MM.1S (cell line): Measurements from ENCODE around the gene MRI1.

Experiments
- DNase-seq: peaks from one replicate; pipeline ENCODE4 v3.0.0-alpha.2; 2015
- H2AFZ ChIP-seq: fragments of 300-600 bp; sonication (generic); 2 replicates; pipeline ENCODE4 v1.6.0; 2016; ENCODE audit warnings: antibody characterized with exemption, low read length
- H3F3A ChIP-seq: fragments of 300-600 bp; sonication (generic); 2 replicates; pipeline ENCODE4 v1.6.1; 2016; ENCODE audit warnings: mild to moderate bottlenecking, antibody characterized with exemption, low read length, moderate library complexity, mixed read lengths; ENCODE audit not compliant: insufficient read depth
- H3K27ac ChIP-seq: fragments of 300-600 bp; sonication (generic); 2 replicates; pipeline ENCODE4 v1.5.1; 2016; ENCODE audit warnings: mild to moderate bottlenecking, low read length
- H3K27me3 ChIP-seq: fragments of 300-600 bp; sonication (generic); replicated peaks from 2 replicates; pipeline ENCODE4 v1.6.0; 2016; ENCODE audit warnings: low read length; ENCODE audit not compliant: insufficient read depth
- H3K36me3 ChIP-seq: fragments of 300-600 bp; sonication (generic); replicated peaks from 2 replicates; pipeline ENCODE4 v1.6.1; 2016; ENCODE audit warnings: mild to moderate bottlenecking, low read length, mixed read lengths; ENCODE audit not compliant: insufficient read depth
- H3K4me1 ChIP-seq: fragments of 300-600 bp; sonication (generic); 2 replicates; pipeline ENCODE4 v1.6.1; 2016; ENCODE audit warnings: low read length, mixed read lengths
- H3K4me2 ChIP-seq: fragments of 300-600 bp; sonication (generic); 2 replicates; pipeline ENCODE4 v1.6.0; 2016; ENCODE audit warnings: low read depth, low read length
- H3K4me3 ChIP-seq: fragments of 300-600 bp; sonication (generic); 2 replicates; pipeline ENCODE4 v1.5.1; 2016; ENCODE audit warnings: low read length, mixed read lengths
- H3K79me2 ChIP-seq: fragments of 300-600 bp; sonication (generic); 2 replicates; pipeline ENCODE4 v1.6.1; 2016; ENCODE audit warnings: mixed run types, low read length, mixed read lengths
- H3K9ac ChIP-seq: fragments of 300-600 bp; sonication (generic); 2 replicates; pipeline ENCODE4 v1.6.1; 2016; ENCODE audit warnings: low read length, mixed read lengths
- H3K9me2 ChIP-seq: fragments of 300-600 bp; sonication (generic); replicated peaks from 2 replicates; pipeline ENCODE4 v1.6.1; 2016; ENCODE audit warnings: mild to moderate bottlenecking, low read length, mixed read lengths; ENCODE audit not compliant: insufficient read depth
- H3K9me3 ChIP-seq: fragments of 300-600 bp; sonication (generic); replicated peaks from 2 replicates; pipeline ENCODE4 v1.6.1; 2016; ENCODE audit warnings: mild to moderate bottlenecking, low read length, mixed read lengths; ENCODE audit not compliant: insufficient read depth
- H4K20me1 ChIP-seq: fragments of 300-600 bp; sonication (generic); 2 replicates; pipeline ENCODE4 v1.6.1; 2016; ENCODE audit warnings: mild to moderate bottlenecking, low read length, moderate library complexity, mixed read lengths; ENCODE audit not compliant: insufficient read depth
- CTCF ChIP-seq: fragments of 300-600 bp; sonication (generic); IDR thresholded peaks from 2 replicates; pipeline ENCODE4 v1.5.1; 2016; ENCODE audit warnings: antibody characterized with exemption, low read length, mixed read lengths
- EZH2 ChIP-seq: fragments of 300-600 bp; sonication (generic); optimal IDR thresholded peaks from 2 replicates; pipeline ENCODE3; 2017; ENCODE audit warnings: low read depth, mild to moderate bottlenecking, antibody characterized with exemption, low read length, mixed read lengths
- EZH2phosphoT487 ChIP-seq: fragments of 300-600 bp; sonication (generic); IDR thresholded peaks from 2 replicates; pipeline ENCODE4 v1.6.1; 2018; ENCODE audit warnings: antibody characterized with exemption, low read length

MRI1 gene

GRCh38 chr19:13797870-13798269 lies 33.5 kb downstream of the MRI1 start:
- no peak overlapping the region for H3K4me2 ChIP-seq
- no peaks in the 10 kb centered on the region for H4K20me1 ChIP-seq
- 0 out of 2 replicates have a peak, but pooled peaks cover 5% of the 10 kb centered on the region for H3K4me1 ChIP-seq
- H3K9ac ChIP-seq: no peak overlapping the region
- no peak for DNase-seq
- H3K79me2 ChIP-seq: no peaks in the 10 kb centered on the region
- H3K36me3 ChIP-seq: no peaks in the 10 kb centered on the region
- H3K9me2 ChIP-seq: no peaks in the 10 kb centered on the region
- no peak for TF ChIP-seq EZH2
- no peak overlapping the region for H3K27ac ChIP-seq
- no peaks in the 10 kb centered on the region for H3F3A ChIP-seq
- no peak overlapping the region for H3K4me3 ChIP-seq
- H2AFZ ChIP-seq: no peak overlapping the region
- no peaks in the 10 kb centered on the region for H3K27me3 ChIP-seq
- no peaks in the 10 kb centered on the region for H3K9me3 ChIP-seq

GRCh38 chr19:13799669-13800068 lies 35.3 kb downstream of the MRI1 start:
- no peaks in the 10 kb centered on the region for H3K79me2 ChIP-seq
- no peak overlapping the region for H3K9ac ChIP-seq
- no peaks in the 10 kb centered on the region for H3K36me3 ChIP-seq
- H3K9me2 ChIP-seq: no peaks in the 10 kb centered on the region
- no peaks in the 10 kb centered on the region for H3F3A ChIP-seq
- H3K9me3 ChIP-seq: no peaks in the 10 kb centered on the region
- H2AFZ ChIP-seq: no peak overlapping the region
- no peaks in the 10 kb centered on the region for H3K27me3 ChIP-seq
- TF ChIP-seq EZH2phosphoT487 (no peak), CTCF (no peak), EZH2 (no peak)
- no peaks in the 10 kb centered on the region for H4K20me1 ChIP-seq
- no peak for DNase-seq
- H3K4me3 ChIP-seq: no peak overlapping the region
- H3K27ac ChIP-seq: no peak overlapping the region
- no peak overlapping the region for H3K4me2 ChIP-seq
- 0 out of 2 replicates have a peak, but pooled peaks cover 5% of the 10 kb centered on the region for H3K4me1 ChIP-seq

- no peak for TF ChIP-seq CTCF
- TF ChIP-seq EZH2phosphoT487: no peak
- no peak for TF ChIP-seq EZH2
- Histone ChIP-seq H3F3A (no peaks in the 10 kb centered on the region), H3K27ac (no peak overlapping the region), H3K79me2 (no peaks in the 10 kb centered on the region), H3K4me2 (no peak overlapping the region), H3K4me3 (no peak overlapping the region), H3K9me3 (no peaks in the 10 kb centered on the region), H2AFZ (no peak overlapping the region), H3K27me3 (no peaks in the 10 kb centered on the region), H3K9me2 (no peaks in the 10 kb centered on the region), H3K36me3 (no peaks in the 10 kb centered on the region), H4K20me1 (no peaks in the 10 kb centered on the region), H3K9ac (no peak overlapping the region), H3K4me1 (no peaks in the 10 kb centered on the region)
- DNase-seq: no peak
These were observed 38.7 kb downstream of the MRI1 start for GRCh38 chr19:13803038-13803437.

- Histone ChIP-seq H3K4me3 (no peak overlapping the region), H3K4me2 (no peak overlapping the region), H3K9me2 (no peaks in the 10 kb centered on the region), H2AFZ (no peak overlapping the region), H3K27ac (no peak overlapping the region), H3F3A (no peaks in the 10 kb centered on the region), H4K20me1 (no peaks in the 10 kb centered on the region), H3K9me3 (no peaks in the 10 kb centered on the region), H3K27me3 (no peaks in the 10 kb centered on the region), H3K9ac (no peak overlapping the region), H3K79me2 (no peaks in the 10 kb centered on the region), H3K36me3 (no peaks in the 10 kb centered on the region), H3K4me1 (no peaks in the 10 kb centered on the region)
- no peak for TF ChIP-seq CTCF
- no peak for TF ChIP-seq EZH2
- no peak for TF ChIP-seq EZH2phosphoT487
- no peak for DNase-seq
These were observed 40.7 kb downstream of the MRI1 start for GRCh38 chr19:13804830-13805683.
